C4-2B (cell line): ENCODE measurements around the gene ADIPOR2.
A peak's percentile ranks its signal among the peaks of the same experiment; 100 is the strongest.
"Not testable (repeated sequence)": the region's sequence is repeated elsewhere in the genome, so short reads cannot be mapped to it uniquely, and the experiment has no call there.

Source experiments
- H3K27ac ChIP-seq: fragments of 450-650 bp; 2 replicates; pipeline ENCODE4 v1.5.1; 2017
- CTCF ChIP-seq: fragments of 450-650 bp; conservative IDR thresholded peaks from 2 replicates; pipeline ENCODE4 v1.5.1; 2017; ENCODE audit warnings: mild to moderate bottlenecking
- ZFX ChIP-seq: fragments of 450-650 bp; IDR thresholded peaks from 2 replicates; pipeline ENCODE4 v1.6.1; 2017

Gene ADIPOR2

DNA sequence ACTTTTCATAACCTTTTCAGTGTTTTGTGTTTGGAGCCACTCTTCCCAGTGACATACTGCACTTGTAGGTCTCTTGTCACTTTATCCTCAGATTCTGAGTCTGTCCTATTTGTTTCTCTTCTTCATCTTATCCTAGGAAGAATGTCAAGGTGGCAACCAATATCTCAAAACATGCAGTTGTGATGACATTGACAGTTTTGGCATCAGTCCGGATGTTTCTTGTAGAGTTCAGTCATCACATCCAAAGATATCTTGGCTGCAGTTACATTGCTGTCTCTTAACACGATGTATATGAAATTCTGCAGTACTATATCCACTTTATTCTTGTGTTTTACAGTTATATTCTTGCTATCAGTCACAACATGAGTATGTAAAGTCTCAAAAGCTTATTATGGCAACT lies 6.4 kb downstream of the ADIPOR2 start:
- TF ChIP-seq CTCF (no peak), ZFX (no peak)
- H3K27ac ChIP-seq, result no peak overlapping the region

- TF ChIP-seq ZFX (no peak), CTCF (peak; percentile 12)
- no peak overlapping the region for H3K27ac ChIP-seq
These were observed 7.8 kb downstream of the ADIPOR2 start for GRCh38 chr12:1698720-1699119.

- no peak overlapping the region for H3K27ac ChIP-seq
- TF ChIP-seq CTCF (no peak), ZFX (no peak)
These were observed 11.8 kb downstream of the ADIPOR2 start for GRCh38 chr12:1702713-1703112.

GRCh38 chr12:1703771-1704722 lies 13.2 kb downstream of the ADIPOR2 start:
- H3K27ac ChIP-seq, result no peak overlapping the region
- TF ChIP-seq CTCF (no peak), ZFX (no peak)

DNA sequence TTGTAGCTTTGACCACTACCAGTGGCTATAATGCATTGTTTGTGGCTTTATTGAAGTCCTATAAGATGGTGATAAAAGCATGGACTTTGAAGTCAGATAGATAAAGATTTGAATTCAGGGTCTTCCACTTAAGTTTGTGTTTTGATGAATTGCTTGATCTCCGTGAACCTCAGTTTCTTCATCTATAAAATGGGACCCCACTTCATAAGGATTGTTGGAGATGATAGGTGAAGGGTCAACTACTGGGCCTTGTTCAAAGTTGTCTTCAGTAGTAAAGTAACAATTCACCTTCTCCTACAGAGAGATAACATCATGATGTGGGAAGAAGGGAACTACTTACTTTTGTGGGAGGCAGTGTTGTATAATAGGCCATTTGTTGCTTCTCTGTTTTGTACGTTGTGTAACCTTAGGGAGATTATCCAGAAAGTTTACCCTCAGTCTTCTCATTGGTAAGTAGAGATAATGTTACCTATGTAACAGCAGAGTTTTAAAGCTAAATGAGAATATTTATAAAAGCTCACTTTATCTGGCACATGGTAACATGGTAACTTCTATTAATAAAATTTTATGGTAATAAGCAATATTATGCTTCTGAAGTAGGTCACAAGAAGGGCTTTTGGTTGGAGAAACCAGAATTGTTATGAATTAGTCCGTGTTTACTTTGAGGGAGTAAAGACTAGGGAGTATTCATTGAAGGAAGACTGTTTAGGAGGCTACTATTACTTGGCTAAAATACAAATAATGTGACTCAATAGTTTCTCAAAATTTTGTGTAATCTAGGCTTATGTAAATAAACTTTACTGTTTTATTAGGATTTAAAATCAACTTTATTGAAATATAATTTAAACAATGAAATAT lies 15.1 kb downstream of the ADIPOR2 start:
- TF ChIP-seq CTCF, result no peak
- TF ChIP-seq ZFX, result no peak

DNA sequence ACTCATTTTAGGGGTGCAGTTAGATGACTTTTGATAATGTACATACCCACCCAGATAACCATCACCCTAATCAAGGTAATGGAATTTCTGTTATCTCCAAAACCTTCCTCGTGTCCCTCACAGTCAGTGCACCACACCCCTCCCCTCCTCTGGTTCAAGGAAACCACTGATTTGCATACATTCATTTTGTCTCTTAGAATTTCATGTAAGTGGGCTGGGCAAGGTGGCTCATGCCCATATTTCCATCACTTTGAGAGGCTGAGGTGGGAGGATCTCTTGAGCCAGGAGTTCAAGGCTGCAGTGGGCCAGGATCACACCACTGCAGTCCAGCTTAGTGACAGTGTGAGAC lies 15.7 kb downstream of the ADIPOR2 start:
- H3K27ac ChIP-seq, result peak overlapping the region; percentile 37
- TF ChIP-seq CTCF (no peak), ZFX (no peak)

More for the DNA sequence above, 15.1 kb downstream of the ADIPOR2 start:
- H3K27ac ChIP-seq, result no peak overlapping the region

GRCh38 chr12:1707051-1707450 lies 16.2 kb downstream of the ADIPOR2 start:
- no peak for TF ChIP-seq CTCF
- TF ChIP-seq ZFX, result no peak
- peak overlapping the region; percentile 37 for H3K27ac ChIP-seq

DNA sequence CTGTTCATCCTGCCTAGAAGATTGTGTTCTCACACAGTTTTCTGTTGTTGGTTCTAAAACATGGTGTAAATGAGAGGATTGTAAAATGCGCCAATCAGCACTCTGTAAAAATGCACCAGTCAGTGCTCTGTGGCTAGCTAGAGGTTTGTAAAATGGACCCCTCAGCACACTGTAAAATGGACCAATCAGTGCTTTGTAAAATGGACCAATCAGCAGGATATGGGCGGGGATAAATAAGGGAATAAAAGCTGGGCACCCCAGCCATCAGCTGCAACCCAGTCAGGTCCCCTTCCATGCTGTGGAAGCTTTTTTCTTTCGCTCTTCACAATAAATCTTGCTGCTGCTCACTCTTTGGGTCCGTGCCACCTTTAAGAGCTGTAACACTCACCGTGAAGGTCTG lies 19.1 kb downstream of the ADIPOR2 start:
- not testable (repeated sequence) for H3K27ac ChIP-seq

GRCh38 chr12:1710870-1711269 lies 20.0 kb downstream of the ADIPOR2 start:
- H3K27ac ChIP-seq, result not testable (repeated sequence)

- not testable (repeated sequence) for H3K27ac ChIP-seq
These were observed 20.8 kb downstream of the ADIPOR2 start for GRCh38 chr12:1711536-1712211.
